ENCODE measurements around the gene PTPN7.
"Not testable (repeated sequence)": the region's sequence is repeated elsewhere in the genome, so short reads cannot be mapped to it uniquely, and the experiment has no call there.

The PTPN7 gene

GRCh38 chr1:202182040-202182877 is 21.9 kb upstream of the PTPN7 start:
- no peaks in the 10 kb centered on the region for H3K36me3 ChIP-seq (ENCODE audit: insufficient read depth, low read length)
- H3K9me3 ChIP-seq (ENCODE audit: control insufficient read depth, insufficient read depth, low read length): no peaks in the 10 kb centered on the region
- H3K4me1 ChIP-seq (ENCODE audit: insufficient read depth, low read length): no peaks in the 10 kb centered on the region
- no peak overlapping the region for H3K9ac ChIP-seq (ENCODE audit: low read depth, low read length)

GRCh38 chr1:202181586-202181985 is 21.2 kb upstream of the PTPN7 start:
- H3K4me1 ChIP-seq (ENCODE audit: insufficient read depth, low read length): no peaks in the 10 kb centered on the region
- no peaks in the 10 kb centered on the region for H3K9me3 ChIP-seq (ENCODE audit: control insufficient read depth, insufficient read depth, low read length)
- no peaks in the 10 kb centered on the region for H3K36me3 ChIP-seq (ENCODE audit: insufficient read depth, low read length)
- H3K9ac ChIP-seq (ENCODE audit: low read depth, low read length): no peak overlapping the region

GRCh38 chr1:202180751-202181139 is 20.3 kb upstream of the PTPN7 start:
- H3K9ac ChIP-seq (ENCODE audit: low read depth, low read length); H3K36me3 ChIP-seq (ENCODE audit: insufficient read depth, low read length); H3K9me3 ChIP-seq (ENCODE audit: control insufficient read depth, insufficient read depth, low read length); H3K4me1 ChIP-seq (ENCODE audit: insufficient read depth, low read length): not testable (repeated sequence)

- Histone ChIP-seq H3K9me3 (ENCODE audit: control insufficient read depth, insufficient read depth, low read length) (no peaks in the 10 kb centered on the region), H3K9ac (ENCODE audit: low read depth, low read length) (no peak overlapping the region), H3K4me1 (ENCODE audit: insufficient read depth, low read length) (no peaks in the 10 kb centered on the region), H3K36me3 (ENCODE audit: insufficient read depth, low read length) (no peaks in the 10 kb centered on the region)
Measured at GRCh38 chr1:202179828-202180750, 19.7 kb upstream of the PTPN7 start.

- no peaks in the 10 kb centered on the region for H3K9me3 ChIP-seq (ENCODE audit: control insufficient read depth, insufficient read depth, low read length)
- H3K36me3 ChIP-seq (ENCODE audit: insufficient read depth, low read length): no peaks in the 10 kb centered on the region
- no peak overlapping the region for H3K9ac ChIP-seq (ENCODE audit: low read depth, low read length)
- no peaks in the 10 kb centered on the region for H3K4me1 ChIP-seq (ENCODE audit: insufficient read depth, low read length)
Measured at GRCh38 chr1:202176949-202177927, 16.8 kb upstream of the PTPN7 start.

- Histone ChIP-seq H3K36me3 (ENCODE audit: insufficient read depth, low read length) (no peaks in the 10 kb centered on the region), H3K9me3 (ENCODE audit: control insufficient read depth, insufficient read depth, low read length) (no peaks in the 10 kb centered on the region), H3K9ac (ENCODE audit: low read depth, low read length) (no peak overlapping the region), H3K4me1 (ENCODE audit: insufficient read depth, low read length) (no peaks in the 10 kb centered on the region)
Measured at GRCh38 chr1:202173993-202174392, 13.6 kb upstream of the PTPN7 start.

GRCh38 chr1:202172015-202172355 is 11.6 kb upstream of the PTPN7 start:
- Histone ChIP-seq H3K9me3 (ENCODE audit: control insufficient read depth, insufficient read depth, low read length) (no peaks in the 10 kb centered on the region), H3K9ac (ENCODE audit: low read depth, low read length) (no peak overlapping the region)

GRCh38 chr1:202171292-202172014 is 11.1 kb upstream of the PTPN7 start:
- Histone ChIP-seq H3K9me3 (ENCODE audit: control insufficient read depth, insufficient read depth, low read length) (no peaks in the 10 kb centered on the region), H3K4me1 (ENCODE audit: insufficient read depth, low read length) (peaks cover 2% of the 10 kb centered on the region), H3K36me3 (ENCODE audit: insufficient read depth, low read length) (no peaks in the 10 kb centered on the region), H3K9ac (ENCODE audit: low read depth, low read length) (no peak overlapping the region)

More at GRCh38 chr1:202172015-202172355, 11.6 kb upstream of the PTPN7 start:
- Histone ChIP-seq H3K4me1 (ENCODE audit: insufficient read depth, low read length) (no peaks in the 10 kb centered on the region; the same call in 1 of the 2 replicates), H3K36me3 (ENCODE audit: insufficient read depth, low read length) (no peaks in the 10 kb centered on the region)

- Histone ChIP-seq H3K4me1 (ENCODE audit: insufficient read depth, low read length) (peaks cover 9% of the 10 kb centered on the region), H3K36me3 (ENCODE audit: insufficient read depth, low read length) (no peaks in the 10 kb centered on the region), H3K9ac (ENCODE audit: low read depth, low read length) (no peak overlapping the region), H3K9me3 (ENCODE audit: control insufficient read depth, insufficient read depth, low read length) (no peaks in the 10 kb centered on the region)
Measured at GRCh38 chr1:202170726-202171125, 10.3 kb upstream of the PTPN7 start.

- H3K9ac ChIP-seq (ENCODE audit: low read depth, low read length): no peak overlapping the region
- H3K4me1 ChIP-seq (ENCODE audit: insufficient read depth, low read length): peaks cover 14% of the 10 kb centered on the region
- no peaks in the 10 kb centered on the region for H3K36me3 ChIP-seq (ENCODE audit: insufficient read depth, low read length)
- no peaks in the 10 kb centered on the region for H3K9me3 ChIP-seq (ENCODE audit: control insufficient read depth, insufficient read depth, low read length)
Measured at GRCh38 chr1:202168861-202169260, 8.5 kb upstream of the PTPN7 start.

GRCh38 chr1:202167708-202168415 is 7.5 kb upstream of the PTPN7 start:
- H3K4me1 ChIP-seq (ENCODE audit: insufficient read depth, low read length): peaks cover 18% of the 10 kb centered on the region
- H3K9ac ChIP-seq (ENCODE audit: low read depth, low read length): no peak overlapping the region
- H3K36me3 ChIP-seq (ENCODE audit: insufficient read depth, low read length): no peaks in the 10 kb centered on the region
- no peaks in the 10 kb centered on the region for H3K9me3 ChIP-seq (ENCODE audit: control insufficient read depth, insufficient read depth, low read length)

GRCh38 chr1:202167054-202167453 is 6.7 kb upstream of the PTPN7 start:
- H3K36me3 ChIP-seq (ENCODE audit: insufficient read depth, low read length); H3K9me3 ChIP-seq (ENCODE audit: control insufficient read depth, insufficient read depth, low read length); H3K9ac ChIP-seq (ENCODE audit: low read depth, low read length): not testable (repeated sequence)
- peaks cover 25% of the 10 kb centered on the region for H3K4me1 ChIP-seq (ENCODE audit: insufficient read depth, low read length)

Data from ES-I3 (cell line).